Activated naive CD4-positive, alpha-beta T cell treated with anti-CD3 and anti-CD28 coated beads, Interleukin-2, amount 50 U/mL, for 24 hours (primary cell): ENCODE data around the gene TESPA1.
"Not testable (repeated sequence)": the region's sequence is repeated elsewhere in the genome, so short reads cannot be mapped to it uniquely, and the experiment has no call there.

Source experiments
- H3K27ac Mint-ChIP-seq: one replicate; pipeline ENCODE4 v1.8.0; 2021; ENCODE audit warnings: mild to moderate bottlenecking, mixed read lengths
- H3K27me3 Mint-ChIP-seq: one replicate; pipeline ENCODE4 v1.8.0; 2021; ENCODE audit warnings: mixed read lengths
- H3K36me3 Mint-ChIP-seq: one replicate; pipeline ENCODE4 v1.8.0; 2021; ENCODE audit warnings: mixed read lengths
- H3K4me1 Mint-ChIP-seq: one replicate; pipeline ENCODE4 v1.8.0; 2021; ENCODE audit warnings: mixed read lengths
- H3K4me3 Mint-ChIP-seq: one replicate; pipeline ENCODE4 v1.8.0; 2021; ENCODE audit warnings: mild to moderate bottlenecking, mixed read lengths
- H3K9me3 Mint-ChIP-seq: one replicate; pipeline ENCODE4 v1.8.0; 2021; ENCODE audit warnings: mixed read lengths

TESPA1 gene

DNA sequence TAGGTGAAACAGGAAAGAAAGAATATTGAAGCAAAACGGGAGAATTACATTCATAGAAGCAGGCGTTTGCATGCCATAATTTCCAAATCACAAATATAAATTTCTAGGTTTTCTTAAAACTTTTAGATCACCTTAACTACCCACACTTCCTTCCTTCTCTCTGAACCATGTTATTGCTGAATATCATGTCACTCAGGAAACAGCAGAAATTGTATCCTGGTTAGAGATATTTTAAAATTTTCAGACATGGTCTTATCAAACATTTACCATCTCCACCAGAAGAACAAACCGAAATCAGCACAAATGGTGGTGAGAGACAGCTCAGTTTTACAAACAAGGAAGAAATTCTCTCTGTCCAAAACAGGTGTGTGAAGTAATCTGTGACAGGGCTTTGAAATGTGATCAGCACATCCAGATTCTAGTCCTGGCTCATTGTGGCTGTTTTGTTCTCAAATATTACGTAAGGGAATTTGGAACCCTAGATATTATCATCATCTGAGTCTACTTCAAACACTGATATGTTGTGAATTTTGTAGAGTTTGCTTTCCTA is 16.3 kb downstream of the TESPA1 start:
- H3K4me3 Mint-ChIP-seq: peak overlapping the region; percentile 59
- no peaks in the 10 kb centered on the region for H3K9me3 Mint-ChIP-seq
- peak overlapping the region; percentile 96 for H3K27ac Mint-ChIP-seq
- H3K27me3 Mint-ChIP-seq: no peaks in the 10 kb centered on the region
- H3K36me3 Mint-ChIP-seq: peaks cover 55% of the 10 kb centered on the region
- peaks cover 89% of the 10 kb centered on the region for H3K4me1 Mint-ChIP-seq

DNA sequence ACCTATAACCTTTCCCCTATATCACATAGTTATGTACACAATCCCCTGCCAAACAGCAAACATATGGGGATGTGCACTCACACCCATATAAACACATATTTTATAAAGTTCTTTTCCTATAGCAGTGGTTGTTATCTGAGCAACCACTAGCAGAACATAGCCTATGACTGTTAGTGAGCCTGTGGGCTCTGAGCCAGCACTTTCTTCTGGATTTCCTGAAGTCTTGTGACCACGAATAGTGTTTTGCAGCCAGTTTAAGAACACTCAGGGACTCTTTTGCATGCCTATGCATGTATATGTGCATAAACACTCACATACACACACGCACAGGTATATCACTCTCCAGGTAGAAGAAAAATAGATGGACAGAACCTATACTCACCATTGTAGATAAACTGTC is 17.1 kb downstream of the TESPA1 start:
- H3K27me3 Mint-ChIP-seq: no peaks in the 10 kb centered on the region
- peaks cover 53% of the 10 kb centered on the region for H3K36me3 Mint-ChIP-seq
- H3K9me3 Mint-ChIP-seq: no peaks in the 10 kb centered on the region
- H3K4me1 Mint-ChIP-seq: peaks cover 89% of the 10 kb centered on the region
- peak overlapping the region; percentile 59 for H3K4me3 Mint-ChIP-seq
- peak overlapping the region; percentile 96 for H3K27ac Mint-ChIP-seq

DNA sequence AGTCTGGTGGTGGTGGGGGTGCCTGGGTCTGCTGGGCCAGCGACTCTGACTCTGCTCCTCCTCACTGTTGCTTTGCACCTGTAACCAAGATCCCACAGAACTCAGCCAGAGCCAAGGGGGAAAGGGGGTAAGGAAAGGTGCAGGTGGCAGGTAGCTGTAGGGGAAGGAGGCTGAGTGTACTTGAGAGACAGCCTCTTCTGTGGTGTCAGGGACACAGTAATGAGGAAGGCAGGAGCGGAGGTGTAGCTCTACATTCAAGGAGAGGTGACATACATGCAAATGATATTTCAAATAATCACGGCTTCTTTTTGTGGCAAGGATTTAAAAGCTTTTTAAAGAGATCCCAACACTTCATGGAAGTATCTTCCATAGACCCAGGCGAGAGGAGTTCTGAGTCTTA is 23.4 kb downstream of the TESPA1 start:
- H3K27ac Mint-ChIP-seq: peak overlapping the region; percentile 43
- peaks cover 96% of the 10 kb centered on the region for H3K4me1 Mint-ChIP-seq
- no peak overlapping the region for H3K4me3 Mint-ChIP-seq
- no peaks in the 10 kb centered on the region for H3K27me3 Mint-ChIP-seq
- H3K9me3 Mint-ChIP-seq: no peaks in the 10 kb centered on the region
- H3K36me3 Mint-ChIP-seq: peaks cover 55% of the 10 kb centered on the region

DNA sequence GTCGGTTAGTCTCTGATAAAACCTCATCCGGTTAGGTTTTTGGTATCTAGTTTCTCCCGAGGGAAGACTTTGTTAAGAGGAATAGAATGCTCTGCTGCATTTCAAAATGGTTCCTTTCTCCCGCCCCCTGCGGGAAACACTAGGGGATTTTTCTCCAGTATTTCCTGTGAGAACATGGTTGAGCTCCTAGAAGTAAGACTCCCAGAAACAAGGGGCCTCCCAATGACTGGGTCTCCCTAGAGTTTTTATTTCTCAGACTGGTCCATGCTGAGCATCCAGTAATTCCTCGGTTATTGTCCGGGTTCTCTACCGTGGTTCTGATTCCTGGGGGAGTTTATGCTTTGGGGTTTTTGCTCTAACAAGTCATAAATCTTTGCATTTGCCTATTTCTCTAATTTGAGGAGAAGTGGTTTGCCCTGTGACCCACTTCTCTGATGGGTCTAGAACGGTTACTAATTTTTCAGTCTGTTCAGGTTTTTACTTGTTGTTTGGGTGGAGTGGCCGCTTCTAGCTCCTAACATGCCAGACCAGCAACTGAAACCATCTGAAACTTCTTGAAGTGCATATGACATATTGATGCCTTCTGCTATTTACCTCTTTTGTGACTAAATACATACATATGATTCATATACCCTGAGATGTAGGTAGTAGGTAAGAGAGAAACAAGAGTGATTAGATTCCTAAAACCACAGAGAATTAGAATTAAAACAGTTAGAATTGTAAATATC is 25.1 kb downstream of the TESPA1 start:
- Mint-ChIP-seq H3K4me3 (peak overlapping the region; percentile 59), H3K9me3 (no peaks in the 10 kb centered on the region), H3K36me3 (peaks cover 52% of the 10 kb centered on the region), H3K27me3 (no peaks in the 10 kb centered on the region), H3K27ac (peak overlapping the region; percentile 91), H3K4me1 (peaks cover 95% of the 10 kb centered on the region)

DNA sequence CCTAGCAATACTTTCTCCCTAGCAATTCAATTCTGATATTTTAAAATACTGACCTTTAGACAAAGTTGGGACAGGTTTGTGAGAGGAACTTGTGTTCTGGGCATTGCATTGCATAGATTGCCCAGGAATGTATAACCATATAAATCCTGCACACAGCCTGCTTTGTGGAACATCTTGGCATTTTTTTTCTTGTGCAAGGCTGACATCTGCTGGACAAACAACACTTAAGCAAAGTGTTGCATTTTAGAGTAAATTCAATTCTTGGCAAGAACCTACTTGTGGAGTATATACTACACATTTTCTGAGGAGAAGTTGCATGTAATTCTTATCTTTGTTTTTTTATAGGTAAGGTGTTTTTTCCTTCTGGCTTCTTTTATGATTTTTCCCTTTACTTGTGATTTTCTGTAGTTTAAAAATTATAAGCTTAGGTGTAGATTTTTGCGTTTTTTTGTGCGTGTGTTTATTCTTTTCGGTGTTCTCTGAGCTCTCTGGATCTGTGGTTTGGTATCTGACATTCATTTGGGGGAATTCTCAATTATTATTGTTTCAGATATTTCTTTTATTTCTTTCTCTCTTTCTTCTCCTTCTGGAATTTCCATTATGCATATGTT is 26.4 kb downstream of the TESPA1 start:
- Mint-ChIP-seq H3K36me3 (peaks cover 50% of the 10 kb centered on the region), H3K4me3 (peak overlapping the region; percentile 61), H3K27me3 (no peaks in the 10 kb centered on the region), H3K9me3 (no peaks in the 10 kb centered on the region), H3K27ac (peak overlapping the region; percentile 90), H3K4me1 (peaks cover 97% of the 10 kb centered on the region)

DNA sequence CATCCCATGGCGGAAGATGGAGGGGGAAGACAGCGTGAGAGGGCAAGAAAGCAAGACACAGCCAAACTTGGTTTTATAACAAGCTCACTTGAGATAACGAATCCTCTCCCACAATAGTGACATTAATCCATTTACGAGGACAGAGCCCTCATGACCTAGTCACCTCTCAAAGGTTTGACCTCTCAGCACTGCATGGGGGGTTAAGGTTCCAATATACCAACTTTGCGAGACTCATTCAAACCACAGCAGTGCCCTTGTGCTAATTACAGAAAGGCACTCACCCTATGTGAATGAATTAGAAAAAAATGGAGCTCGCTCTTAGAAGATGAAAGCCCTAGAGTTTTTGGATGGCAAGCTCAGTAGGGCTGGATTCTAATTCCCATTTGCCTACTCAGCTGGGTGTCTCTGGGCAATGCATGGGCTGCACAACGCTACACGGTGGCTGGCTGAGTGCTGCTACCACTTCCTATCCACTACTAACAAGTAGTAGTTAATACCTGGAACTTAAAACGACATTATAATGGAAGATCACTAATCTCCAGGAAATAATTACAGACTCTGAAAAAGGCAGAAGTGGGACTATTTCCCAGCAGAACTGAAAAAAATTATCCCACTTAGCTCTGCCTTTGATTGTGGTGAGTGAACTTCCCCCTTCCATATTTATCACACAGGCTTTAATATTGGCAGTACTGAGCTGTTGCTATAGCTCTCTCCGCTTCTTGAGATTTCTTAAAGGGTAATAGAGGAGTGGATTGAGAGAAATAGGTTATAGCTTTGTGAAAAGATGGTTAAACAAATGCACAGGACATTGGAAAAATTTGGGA is 27.5 kb downstream of the TESPA1 start:
- Mint-ChIP-seq H3K4me1 (peaks cover 97% of the 10 kb centered on the region), H3K27me3 (no peaks in the 10 kb centered on the region), H3K4me3 (peak overlapping the region; percentile 68), H3K36me3 (peaks cover 49% of the 10 kb centered on the region), H3K27ac (peak overlapping the region; percentile 98), H3K9me3 (no peaks in the 10 kb centered on the region)

DNA sequence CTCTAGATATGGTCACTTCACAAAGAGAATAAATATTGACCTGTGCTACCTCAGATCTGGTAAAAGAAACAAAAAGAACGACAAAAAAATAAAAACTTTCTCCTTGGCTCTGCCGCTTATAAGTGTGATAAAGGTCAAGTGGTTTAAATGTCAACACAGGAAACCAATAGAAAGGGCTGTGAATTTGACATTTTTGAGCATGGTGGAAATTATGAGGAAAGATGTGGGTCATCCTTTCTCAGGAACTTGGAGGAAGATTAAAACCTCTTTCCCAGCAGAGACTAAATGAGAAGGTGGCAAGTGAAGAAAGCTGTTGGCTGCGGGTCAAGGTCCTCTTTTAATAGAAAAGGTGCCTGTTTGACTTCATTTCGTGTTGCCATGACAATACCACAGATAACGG is 28.2 kb downstream of the TESPA1 start:
- H3K4me1 Mint-ChIP-seq: peaks cover 97% of the 10 kb centered on the region

DNA sequence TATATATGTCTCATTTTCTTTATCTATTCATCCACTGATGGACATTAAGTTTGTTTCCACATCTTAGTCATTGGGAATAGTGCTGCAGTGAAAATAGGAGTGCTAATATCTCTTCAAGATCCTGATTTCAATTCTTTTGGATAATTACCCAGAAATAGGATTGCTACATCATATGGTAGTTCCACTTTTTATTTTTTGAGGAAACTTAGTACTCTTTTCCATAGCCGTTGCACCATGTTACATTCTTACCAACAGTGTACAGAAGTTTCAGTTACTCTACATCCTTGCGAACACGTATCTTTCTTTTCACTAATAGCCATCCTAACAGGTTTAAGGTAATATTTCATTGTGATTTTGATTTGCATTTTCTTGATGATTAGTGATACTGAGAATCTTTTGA is 29.8 kb downstream of the TESPA1 start:
- peaks cover 56% of the 10 kb centered on the region for H3K36me3 Mint-ChIP-seq
- peak overlapping the region; percentile 91 for H3K27ac Mint-ChIP-seq
- H3K9me3 Mint-ChIP-seq: peaks cover 5% of the 10 kb centered on the region
- H3K4me1 Mint-ChIP-seq: peaks cover 97% of the 10 kb centered on the region
- H3K27me3 Mint-ChIP-seq: no peaks in the 10 kb centered on the region
- no peak overlapping the region for H3K4me3 Mint-ChIP-seq

More for the DNA sequence above, 28.2 kb downstream of the TESPA1 start:
- H3K9me3 Mint-ChIP-seq: peaks cover under 1% of the 10 kb centered on the region
- H3K27me3 Mint-ChIP-seq: no peaks in the 10 kb centered on the region
- H3K36me3 Mint-ChIP-seq: peaks cover 50% of the 10 kb centered on the region
- H3K27ac Mint-ChIP-seq: peak overlapping the region; percentile 98
- peak overlapping the region; percentile 68 for H3K4me3 Mint-ChIP-seq

DNA sequence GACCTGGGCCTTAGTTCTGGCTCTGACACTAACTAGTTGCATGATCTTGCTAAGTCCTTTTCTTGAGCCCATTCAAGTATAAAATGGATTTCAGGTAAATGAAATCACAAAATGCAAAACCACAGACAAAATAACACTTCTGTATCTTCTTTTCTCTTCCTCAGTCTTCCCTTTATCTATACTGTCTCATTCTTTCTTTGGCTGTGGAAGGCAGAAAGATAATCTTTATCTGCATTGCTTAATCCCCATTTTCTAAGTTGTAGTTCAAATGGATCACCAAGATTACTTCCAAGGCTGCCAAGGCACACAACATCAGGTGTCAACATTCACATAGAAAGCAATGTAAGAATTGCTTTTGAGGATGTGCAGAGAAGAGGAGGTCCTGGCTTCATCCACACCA is 30.3 kb downstream of the TESPA1 start:
- Mint-ChIP-seq H3K9me3 (peaks cover 5% of the 10 kb centered on the region), H3K4me3 (no peak overlapping the region), H3K27me3 (no peaks in the 10 kb centered on the region), H3K4me1 (peaks cover 95% of the 10 kb centered on the region), H3K27ac (peak overlapping the region; percentile 91), H3K36me3 (peaks cover 55% of the 10 kb centered on the region)

DNA sequence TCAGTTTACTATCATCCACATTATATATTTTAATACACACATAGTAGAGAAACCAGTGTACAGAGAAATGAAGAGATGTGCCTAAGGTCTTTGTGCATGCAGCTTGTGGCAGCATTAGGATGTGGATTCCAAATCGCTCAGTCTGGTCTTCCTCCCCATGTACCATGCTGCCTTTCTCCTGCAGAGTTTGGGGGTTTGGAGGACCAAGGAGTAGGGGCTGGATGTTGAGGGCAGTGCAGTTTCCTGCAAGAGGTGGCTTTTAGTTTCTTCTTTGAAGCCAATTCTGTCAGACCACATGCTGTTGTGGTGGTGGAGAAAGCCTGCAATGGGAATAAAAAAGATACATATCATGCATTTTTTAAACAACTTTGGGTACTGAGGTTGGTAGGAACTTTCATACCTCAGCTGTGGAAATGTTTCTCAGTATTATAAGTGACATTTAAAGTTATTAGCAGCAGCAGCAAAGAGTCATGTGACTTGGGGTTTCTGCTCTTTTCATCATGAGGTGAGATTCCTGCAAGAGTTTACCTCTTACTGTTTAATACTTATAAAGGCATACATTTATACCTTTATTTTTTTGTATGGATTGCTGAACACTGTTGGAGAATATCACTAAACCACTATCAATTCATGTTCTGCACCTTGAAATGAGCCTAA is 34.4 kb downstream of the TESPA1 start:
- Mint-ChIP-seq H3K4me3 (peak overlapping the region; percentile 53), H3K9me3 (peaks cover 5% of the 10 kb centered on the region), H3K27ac (peak overlapping the region; percentile 87), H3K4me1 (peaks cover 84% of the 10 kb centered on the region), H3K36me3 (peaks cover 41% of the 10 kb centered on the region), H3K27me3 (no peaks in the 10 kb centered on the region)

DNA sequence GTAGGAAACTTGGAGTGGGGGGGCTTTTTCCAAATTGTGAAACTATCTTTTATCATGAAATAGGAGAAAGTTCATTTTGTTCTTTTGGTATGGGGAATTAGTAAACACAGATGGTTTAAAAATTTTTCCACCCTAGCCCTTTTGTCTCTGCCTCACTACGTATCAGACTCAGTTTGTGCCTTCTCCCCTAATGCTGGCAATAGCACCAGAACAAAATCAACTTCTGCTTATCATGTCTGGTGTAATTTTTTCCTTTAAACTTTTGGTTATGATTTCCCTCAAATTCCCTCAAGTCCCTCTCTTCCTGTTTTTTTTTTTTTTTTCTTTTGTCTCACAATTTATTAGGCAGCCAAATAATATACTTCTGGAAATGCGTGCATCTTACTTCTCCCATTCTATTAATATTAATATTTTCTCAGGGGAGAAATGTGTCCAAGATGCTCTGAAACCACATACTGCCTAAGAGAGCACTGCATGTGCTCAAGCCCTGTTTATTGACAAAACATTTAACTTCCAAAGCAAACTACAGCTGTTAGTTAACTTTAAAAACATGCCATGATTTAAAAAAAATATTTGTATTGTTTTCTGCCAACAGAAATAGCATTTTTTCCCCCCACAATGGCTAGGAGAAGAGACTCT is 35.4 kb downstream of the TESPA1 start:
- H3K4me1 Mint-ChIP-seq: peaks cover 74% of the 10 kb centered on the region

DNA sequence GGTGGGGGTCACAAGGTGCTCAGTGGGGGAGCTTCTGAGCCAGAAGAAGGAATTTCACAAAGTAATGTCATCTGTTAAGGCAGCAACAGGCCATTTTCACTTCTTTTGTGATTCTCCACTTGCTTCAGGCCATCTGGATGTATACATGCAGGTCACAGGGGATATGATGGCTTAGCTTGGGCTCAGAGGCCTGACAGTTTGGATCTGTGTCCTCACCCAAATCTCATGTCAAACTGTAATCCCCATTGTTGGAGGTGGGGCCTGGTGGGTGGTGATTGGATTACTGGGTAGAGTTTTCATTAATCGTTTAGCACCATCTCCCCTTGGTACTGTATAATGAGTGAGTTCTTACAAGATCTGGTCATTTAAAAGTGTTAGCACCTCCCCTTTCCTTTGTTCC is 36.4 kb downstream of the TESPA1 start:
- Mint-ChIP-seq H3K27ac (peak overlapping the region; percentile 86), H3K4me3 (peak overlapping the region; percentile 23), H3K9me3 (peaks cover 5% of the 10 kb centered on the region), H3K36me3 (peaks cover 31% of the 10 kb centered on the region), H3K27me3 (no peaks in the 10 kb centered on the region), H3K4me1 (peaks cover 66% of the 10 kb centered on the region)

More for the DNA sequence above, 35.4 kb downstream of the TESPA1 start:
- Mint-ChIP-seq H3K27me3 (no peaks in the 10 kb centered on the region), H3K4me3 (no peak overlapping the region), H3K36me3 (peaks cover 34% of the 10 kb centered on the region), H3K9me3 (peaks cover 5% of the 10 kb centered on the region), H3K27ac (peak overlapping the region; percentile 89)

DNA sequence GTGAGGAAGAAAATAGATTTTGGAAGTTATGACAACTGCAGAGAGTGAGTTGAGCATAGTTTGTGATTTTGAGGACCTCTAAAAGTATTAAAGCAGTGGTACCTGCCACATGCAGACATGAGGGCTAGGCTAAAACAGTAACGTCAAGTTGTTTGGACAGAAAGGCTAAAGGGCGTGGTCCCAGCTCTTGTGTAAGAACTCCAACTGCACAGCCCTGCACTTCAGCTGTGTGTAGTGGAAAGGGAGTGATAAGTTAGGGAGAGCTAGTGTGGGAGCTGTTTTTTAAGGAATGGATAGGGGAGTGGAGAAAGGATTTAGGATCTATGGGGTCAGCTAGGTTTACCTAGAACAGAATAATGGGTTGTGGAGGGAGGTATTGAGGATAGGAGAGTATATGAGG is 39.5 kb downstream of the TESPA1 start:
- Mint-ChIP-seq H3K27ac (no peak overlapping the region), H3K4me1 (peaks cover 36% of the 10 kb centered on the region), H3K4me3 (no peak overlapping the region), H3K36me3 (peaks cover 18% of the 10 kb centered on the region), H3K27me3 (no peaks in the 10 kb centered on the region), H3K9me3 (no peaks in the 10 kb centered on the region)

DNA sequence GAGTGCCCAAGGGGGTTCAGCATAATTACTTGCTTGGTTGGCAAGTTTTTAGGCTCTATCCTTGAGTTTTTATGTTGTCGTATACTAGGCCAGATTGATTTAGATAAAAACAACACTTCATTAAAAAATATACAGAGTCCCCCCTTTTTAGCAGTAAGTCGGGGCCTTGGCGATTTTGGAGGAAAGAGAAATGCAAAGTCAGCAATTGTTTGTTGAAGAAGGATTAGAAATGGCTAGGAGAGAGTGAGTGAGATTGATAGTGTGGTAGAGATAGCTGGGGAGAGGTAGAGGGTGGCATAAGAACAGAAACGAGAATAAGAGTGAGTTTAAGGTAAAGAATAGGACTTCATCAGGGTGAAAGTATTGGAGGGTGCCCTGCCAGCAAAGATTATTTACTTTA is 41.3 kb downstream of the TESPA1 start:
- not testable (repeated sequence) for H3K4me3 Mint-ChIP-seq, H3K27ac Mint-ChIP-seq, H3K27me3 Mint-ChIP-seq, H3K9me3 Mint-ChIP-seq
- Mint-ChIP-seq H3K36me3 (peaks cover 13% of the 10 kb centered on the region), H3K4me1 (peaks cover 23% of the 10 kb centered on the region)

DNA sequence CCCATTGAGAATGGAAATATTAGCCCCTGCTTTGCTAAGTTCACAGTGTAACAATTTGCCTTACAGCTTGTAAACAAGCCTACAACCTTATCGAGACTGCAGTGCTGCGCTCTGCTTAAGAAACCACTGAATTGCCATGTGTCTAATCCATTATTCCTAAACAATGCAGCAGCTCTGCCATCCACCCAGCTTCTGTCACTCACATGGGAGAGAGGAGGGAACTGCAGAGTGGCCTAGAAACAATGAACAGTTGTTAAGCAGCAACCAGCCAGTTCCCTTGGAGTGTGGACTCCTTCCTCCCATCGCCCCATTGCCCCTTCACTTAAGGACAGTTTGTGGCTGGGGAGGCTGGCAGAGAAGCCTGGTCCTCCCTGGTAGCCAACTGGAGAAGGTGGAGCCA is 42.9 kb downstream of the TESPA1 start:
- Mint-ChIP-seq H3K27ac (no peak overlapping the region), H3K4me3 (no peak overlapping the region), H3K4me1 (peaks cover 21% of the 10 kb centered on the region), H3K27me3 (no peaks in the 10 kb centered on the region), H3K36me3 (peaks cover 13% of the 10 kb centered on the region), H3K9me3 (no peaks in the 10 kb centered on the region)
